ENCODE data around the gene FGD1.

FGD1 gene

GRCh38 chrX:54413753-54414152 lies 82.3 kb downstream of the FGD1 start:
- no peaks in the 10 kb centered on the region for H3K36me3 ChIP-seq
- no peaks in the 10 kb centered on the region for H3K9me3 ChIP-seq
- H3K27me3 ChIP-seq, result no peaks in the 10 kb centered on the region
- no peak overlapping the region for H3K27ac ChIP-seq
- H3K4me3 ChIP-seq, result no peak overlapping the region
- TF ChIP-seq CTCF (IDR thresholded peaks at IDR 0.05), result no peak
- intact Hi-C loops (cut with DNase I; ENCODE audit: low total_unique reads), result no loop called here
- H3K4me1 ChIP-seq, result no peaks in the 10 kb centered on the region
- no peak for DNase-seq

- no peaks in the 10 kb centered on the region for H3K27me3 ChIP-seq
- no peak for DNase-seq
- intact Hi-C loops (cut with DNase I; ENCODE audit: low total_unique reads), result no loop called here
Observed at GRCh38 chrX:54411732-54412131, 84.3 kb downstream of the FGD1 start.

GRCh38 chrX:54407266-54407665 lies 88.8 kb downstream of the FGD1 start:
- DNase-seq, result no peak
- intact Hi-C loops (cut with DNase I; ENCODE audit: low total_unique reads), result no loop called here
- H3K27me3 ChIP-seq, result no peaks in the 10 kb centered on the region
- H3K4me3 ChIP-seq, result no peak overlapping the region
- no peaks in the 10 kb centered on the region for H3K4me1 ChIP-seq
- H3K36me3 ChIP-seq, result no peaks in the 10 kb centered on the region
- no peak for TF ChIP-seq CTCF (IDR thresholded peaks at IDR 0.05)
- H3K9me3 ChIP-seq, result no peaks in the 10 kb centered on the region
- H3K27ac ChIP-seq, result no peak overlapping the region

More at GRCh38 chrX:54411732-54412131, 84.3 kb downstream of the FGD1 start:
- Histone ChIP-seq H3K4me1 (no peaks in the 10 kb centered on the region), H3K9me3 (no peaks in the 10 kb centered on the region), H3K36me3 (no peaks in the 10 kb centered on the region), H3K4me3 (no peak overlapping the region), H3K27ac (no peak overlapping the region)
- TF ChIP-seq CTCF (IDR thresholded peaks at IDR 0.05), result no peak

GRCh38 chrX:54397113-54397512 lies 98.9 kb downstream of the FGD1 start:
- H3K27me3 ChIP-seq, result no peaks in the 10 kb centered on the region
- no peaks in the 10 kb centered on the region for H3K9me3 ChIP-seq
- intact Hi-C loops (cut with DNase I; ENCODE audit: low total_unique reads), result no loop called here
- no peak overlapping the region for H3K4me3 ChIP-seq
- H3K27ac ChIP-seq, result no peak overlapping the region
- H3K4me1 ChIP-seq, result no peaks in the 10 kb centered on the region
- no peaks in the 10 kb centered on the region for H3K36me3 ChIP-seq
- TF ChIP-seq CTCF (IDR thresholded peaks at IDR 0.05), result no peak
- DNase-seq, result no peak

Data from tibial artery (tissue), 4 donors.